HG03342 (cell line): Measurements from ENCODE around the gene PTPN4.

Source experiments
- ATAC-seq: cut with Tn5 transposase; IDR thresholded peaks from one replicate; pipeline ENCODE4 v1.9.1; 2021; ENCODE audit warnings: mild to moderate bottlenecking, moderate library complexity; ENCODE audit not compliant: unreplicated experiment

PTPN4 gene

DNA sequence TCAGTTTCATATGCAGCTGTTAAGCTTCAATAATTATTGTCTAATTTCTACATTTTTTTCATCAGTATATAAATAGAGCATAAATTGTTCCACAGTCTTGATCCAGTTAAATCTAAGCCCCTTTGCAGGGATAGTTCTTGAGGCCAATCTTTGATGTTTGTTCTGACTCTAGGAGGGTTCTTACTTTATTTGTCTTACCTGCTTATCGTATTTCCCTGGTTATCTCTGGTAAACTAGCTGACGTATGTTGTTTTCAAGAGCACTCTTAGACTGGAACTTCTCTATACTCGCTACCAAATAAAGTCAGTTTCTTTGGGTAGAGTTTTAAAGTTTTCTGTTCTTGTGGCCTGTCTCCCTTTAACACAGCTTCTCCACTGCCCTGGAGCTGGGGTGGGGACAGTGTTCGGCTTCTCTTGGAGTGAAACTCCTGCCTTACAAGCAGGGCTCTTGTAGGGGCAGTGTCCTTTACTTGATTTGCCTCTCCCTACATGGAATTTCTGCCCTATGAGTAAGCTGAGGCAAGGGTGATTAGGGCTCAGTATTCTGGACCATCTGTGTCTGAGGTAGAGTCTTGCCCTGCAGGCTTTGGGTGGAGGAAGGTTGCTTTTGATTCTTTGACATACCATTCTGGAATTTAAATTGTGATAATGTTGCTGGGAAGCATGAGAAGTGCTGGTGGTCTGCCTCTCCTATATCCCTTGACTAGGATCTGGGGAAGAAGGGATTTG, 90.3 kb downstream of the PTPN4 start:
- ATAC-seq, result no peak

GRCh38 chr2:119852214-119852613, 92.5 kb downstream of the PTPN4 start:
- no peak for ATAC-seq

DNA sequence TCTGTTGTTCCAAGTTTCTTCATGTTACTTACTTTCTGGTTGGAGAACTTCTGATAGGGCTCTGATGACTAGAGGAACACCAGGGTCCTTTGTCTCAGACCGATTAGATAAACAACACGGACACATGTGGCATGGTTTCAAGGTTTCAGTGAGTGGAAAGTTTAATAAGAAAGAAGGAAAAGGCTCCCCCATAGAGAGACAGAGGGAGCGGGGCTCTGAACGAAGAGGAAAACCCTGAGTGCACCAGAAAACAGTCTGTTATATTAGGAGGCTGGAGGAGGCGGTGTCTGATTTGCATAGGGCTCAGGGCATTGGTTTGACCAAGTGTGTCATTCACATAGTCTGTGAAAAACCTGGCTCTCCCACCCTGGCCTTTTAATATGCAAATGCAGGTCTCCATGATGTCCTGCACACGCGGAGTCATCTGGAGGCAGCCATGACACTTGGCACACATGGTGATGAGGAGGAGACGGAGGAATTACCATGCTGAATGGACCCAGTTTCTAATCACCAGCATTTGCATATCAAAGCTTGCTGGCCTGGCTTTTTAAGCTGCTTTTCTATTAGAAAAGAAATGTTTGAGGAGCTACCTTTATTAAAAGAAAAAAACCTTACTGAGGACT, 94.2 kb downstream of the PTPN4 start:
- no peak for ATAC-seq

- no peak for ATAC-seq
These were observed 96.8 kb downstream of the PTPN4 start for GRCh38 chr2:119856469-119856901.

DNA sequence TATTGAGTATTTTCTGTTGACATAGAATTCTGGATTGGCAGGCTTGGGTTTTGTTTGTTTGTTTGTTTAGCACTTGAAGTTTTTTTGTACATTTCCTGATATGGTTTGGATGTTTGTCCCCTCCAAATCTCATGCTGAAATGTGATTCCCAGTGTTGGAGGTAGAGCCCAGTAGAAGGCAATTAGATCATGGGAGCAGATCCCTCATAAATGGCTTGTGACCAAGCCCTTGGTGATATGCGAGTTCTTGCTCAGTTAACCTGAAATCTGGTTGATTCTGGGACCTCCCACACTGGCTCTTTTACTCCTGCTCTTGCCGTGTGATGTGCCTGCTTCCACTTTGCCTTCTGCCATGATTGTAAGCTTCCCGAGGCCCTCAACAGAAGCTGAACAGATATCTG, 98.0 kb downstream of the PTPN4 start:
- no peak for ATAC-seq

- ATAC-seq, result no peak
These were observed 99.8 kb downstream of the PTPN4 start for GRCh38 chr2:119859528-119859927.

- no peak for ATAC-seq
These were observed 101.2 kb downstream of the PTPN4 start for GRCh38 chr2:119860924-119861323.

DNA sequence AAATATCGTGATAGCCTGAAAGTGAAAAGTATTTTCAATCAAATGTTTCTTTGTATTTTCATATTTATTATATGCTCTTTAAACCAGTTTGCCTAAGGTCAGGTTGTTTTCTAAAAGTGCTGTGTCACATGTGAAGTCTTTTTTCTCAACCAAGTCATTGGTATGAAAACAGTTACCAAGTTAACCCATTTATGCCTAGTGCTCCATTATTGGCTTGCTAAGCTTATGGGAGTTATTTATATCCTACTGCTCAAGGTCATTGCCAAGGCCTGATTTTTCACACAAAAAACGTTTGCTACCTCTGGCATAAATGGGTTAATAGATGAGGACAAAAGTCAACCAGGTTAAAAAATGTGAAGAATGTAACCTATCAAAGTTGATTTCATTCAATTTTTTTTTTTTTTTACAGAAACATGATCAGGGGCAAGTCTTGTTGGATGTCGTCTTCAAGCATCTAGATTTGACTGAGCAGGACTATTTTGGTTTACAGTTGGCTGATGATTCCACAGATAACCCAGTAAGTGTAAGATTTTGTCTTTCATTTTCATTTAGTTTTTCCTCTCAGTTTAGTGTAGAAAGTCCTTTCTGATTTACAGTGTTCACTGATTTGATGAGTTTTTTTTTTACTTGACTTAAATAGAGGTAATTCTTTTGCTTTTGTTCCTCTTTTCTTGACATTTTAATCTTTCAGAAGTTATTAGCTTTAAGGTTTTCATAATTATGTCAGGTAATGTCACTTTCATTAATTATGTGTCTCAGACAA, 102.6 kb downstream of the PTPN4 start:
- ATAC-seq, result peak; percentile 78

DNA sequence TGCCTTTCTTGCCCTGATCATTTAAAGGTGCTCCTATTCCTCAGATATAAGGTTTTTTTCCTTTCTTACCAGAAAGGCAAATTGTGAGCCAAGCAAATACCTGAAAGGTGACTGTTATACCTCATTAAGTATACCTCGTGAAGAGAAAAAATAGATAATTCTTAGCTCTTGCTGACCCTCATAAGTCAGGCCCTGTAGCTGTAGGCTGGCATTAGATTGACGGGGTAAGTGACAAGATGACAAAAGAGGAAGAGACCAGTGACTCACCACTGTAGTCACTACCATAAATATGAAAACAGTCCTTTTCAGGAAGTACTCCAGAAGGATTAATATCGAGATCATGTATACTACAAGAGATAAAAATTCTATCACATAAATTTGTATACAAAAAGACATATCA, 104.6 kb downstream of the PTPN4 start:
- ATAC-seq, result peak; percentile 57

- no peak for ATAC-seq
These were observed 112.0 kb downstream of the PTPN4 start for GRCh38 chr2:119871725-119872124.

GRCh38 chr2:119873350-119874315, 113.9 kb downstream of the PTPN4 start:
- no peak for ATAC-seq

- peak; percentile 68 for ATAC-seq
These were observed 119.8 kb downstream of the PTPN4 start for GRCh38 chr2:119879502-119879901.

- no peak for ATAC-seq
These were observed 129.0 kb downstream of the PTPN4 start for GRCh38 chr2:119888680-119889079.

DNA sequence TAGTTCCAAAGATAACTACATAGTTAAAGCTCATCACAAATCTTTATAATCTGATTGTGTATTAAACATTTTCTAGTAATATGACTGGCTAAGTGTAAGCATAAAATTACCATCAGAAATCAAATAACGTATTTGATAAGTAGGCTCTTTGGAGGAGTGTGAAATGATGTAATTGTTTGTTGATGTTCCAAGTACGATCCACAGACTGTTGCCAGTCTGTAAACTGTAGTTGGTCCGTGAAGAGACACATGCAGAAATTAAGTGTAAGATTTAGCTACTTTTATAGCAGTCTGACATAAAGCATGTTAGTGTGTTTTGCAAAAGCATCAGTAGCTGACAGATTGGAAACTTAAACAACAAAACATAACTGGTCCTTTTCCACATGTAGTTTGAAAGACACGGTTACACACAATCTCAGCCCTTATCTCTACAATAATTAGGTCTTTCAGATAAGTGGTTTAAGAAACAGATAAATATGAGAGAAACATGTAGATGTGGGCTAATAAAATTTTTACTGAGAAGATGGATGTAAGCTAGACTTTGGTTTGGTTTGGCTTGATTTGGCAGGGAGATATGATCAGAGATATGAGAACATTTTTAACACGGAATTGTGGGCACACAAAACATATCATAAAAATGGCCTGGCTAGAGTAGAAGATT, 138.1 kb downstream of the PTPN4 start:
- no peak for ATAC-seq

DNA sequence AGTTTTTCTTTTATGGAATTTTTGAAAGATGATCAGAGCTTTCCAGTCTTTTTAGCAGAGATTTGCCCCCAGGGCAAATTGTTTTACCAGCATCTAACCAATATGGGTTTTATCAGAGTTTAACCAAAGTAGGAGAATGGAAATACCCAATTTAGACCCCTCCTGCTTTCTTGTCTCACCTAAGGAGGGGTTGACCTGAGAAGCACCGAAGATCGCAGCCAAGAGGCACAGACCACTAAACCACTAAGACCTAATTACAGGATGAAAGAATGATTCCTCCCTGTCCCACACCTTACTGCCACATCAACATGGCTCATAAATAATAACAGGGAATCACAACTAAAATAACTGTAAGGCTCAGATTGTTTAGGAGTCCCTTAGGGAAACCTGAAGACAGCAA, 141.3 kb downstream of the PTPN4 start:
- no peak for ATAC-seq

DNA sequence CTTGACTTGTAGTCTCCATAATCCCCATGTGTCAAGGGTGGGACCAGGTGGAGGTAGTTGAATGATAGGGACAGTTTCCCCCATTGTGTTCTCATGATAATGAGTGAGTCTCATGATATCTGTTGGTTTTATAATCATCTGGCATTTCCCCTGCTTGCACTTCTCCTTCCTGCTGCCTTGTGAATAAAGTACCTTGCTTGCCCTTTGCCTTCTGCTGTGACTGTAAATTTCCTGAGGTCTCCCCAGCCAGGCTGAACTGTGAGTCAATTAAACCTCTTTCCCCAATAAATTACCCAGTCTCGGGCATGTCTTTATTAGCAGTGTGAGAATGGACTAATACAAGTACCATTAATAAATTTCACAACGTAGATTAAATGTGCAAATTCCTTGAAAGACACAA, 150.8 kb downstream of the PTPN4 start:
- no peak for ATAC-seq

DNA sequence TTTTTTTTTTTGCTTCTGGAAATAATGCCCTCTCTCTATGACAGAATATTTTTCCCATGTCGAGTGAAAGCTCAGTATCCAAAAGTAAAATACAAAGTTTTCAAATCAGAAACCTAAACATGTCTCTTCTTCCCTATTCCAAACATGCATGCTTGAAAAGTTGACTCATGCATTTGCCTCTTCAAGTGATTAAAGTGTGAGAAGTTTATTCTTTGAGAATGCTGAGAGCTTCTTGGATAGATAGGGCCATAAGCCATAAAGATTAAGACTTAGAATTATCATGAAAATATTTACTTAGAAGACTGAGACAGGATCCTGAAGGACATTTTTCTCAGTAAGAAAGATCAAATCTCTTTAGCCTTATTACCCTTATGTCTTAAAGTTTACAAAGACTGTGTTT, 154.5 kb downstream of the PTPN4 start:
- no peak for ATAC-seq

- ATAC-seq, result no peak
These were observed 162.1 kb downstream of the PTPN4 start for GRCh38 chr2:119921825-119922224.

GRCh38 chr2:119922699-119923098, 163.0 kb downstream of the PTPN4 start:
- no peak for ATAC-seq

- ATAC-seq, result no peak
These were observed 169.8 kb downstream of the PTPN4 start for GRCh38 chr2:119929537-119929936.
